ENCODE measurements around the gene ANK2.

ANK2 gene

GRCh38 chr4:113024388-113024787 is 25.1 kb upstream of the ANK2 start:
- H3K27ac ChIP-seq (ENCODE audit: low read length): no peak overlapping the region
- TF ChIP-seq EZH2 (IDR thresholded peaks at IDR 0.05; ENCODE audit: borderline replicate concordance, low read depth, low read length, severe bottlenecking): no peak
- H3K36me3 ChIP-seq (ENCODE audit: insufficient read depth, low read length): no peaks in the 10 kb centered on the region
- peaks cover 4% of the 10 kb centered on the region for H3K27me3 ChIP-seq (ENCODE audit: insufficient read depth, low read length, poor library complexity)
- H4K20me1 ChIP-seq (ENCODE audit: insufficient read depth, low read length): no peaks in the 10 kb centered on the region
- no peak overlapping the region for H3K4me3 ChIP-seq (ENCODE audit: low read depth in 1 of 2, low read length in 2 of 2)
- H3K79me2 ChIP-seq (ENCODE audit: insufficient read depth, low read length): no peaks in the 10 kb centered on the region
- no peaks in the 10 kb centered on the region for H3K9me3 ChIP-seq (ENCODE audit: insufficient read depth, low read length, severe bottlenecking)
- H2AFZ ChIP-seq (ENCODE audit: low read depth, low read length): no peak overlapping the region
- H3K4me2 ChIP-seq (ENCODE audit: insufficient read depth, low read length): no peak overlapping the region
- H3K9ac ChIP-seq (ENCODE audit: low read depth, low read length): no peak overlapping the region
- no peak for DNase-seq
- H3K4me1 ChIP-seq (ENCODE audit: insufficient read depth, low read length): no peaks in the 10 kb centered on the region
- no peak for ATAC-seq (ENCODE audit: insufficient read depth, low read depth)

GRCh38 chr4:113025416-113025815 is 24.0 kb upstream of the ANK2 start:
- no peak for ATAC-seq (ENCODE audit: insufficient read depth, low read depth)
- no peaks in the 10 kb centered on the region for H3K4me1 ChIP-seq (ENCODE audit: insufficient read depth, low read length)
- no peak overlapping the region for H3K4me2 ChIP-seq (ENCODE audit: insufficient read depth, low read length)
- H4K20me1 ChIP-seq (ENCODE audit: insufficient read depth, low read length): no peaks in the 10 kb centered on the region
- no peak for DNase-seq
- no peak overlapping the region for H3K9ac ChIP-seq (ENCODE audit: low read depth, low read length)
- no peak overlapping the region for H3K27ac ChIP-seq (ENCODE audit: low read length)
- no peaks in the 10 kb centered on the region for H3K9me3 ChIP-seq (ENCODE audit: insufficient read depth, low read length, severe bottlenecking)
- H3K79me2 ChIP-seq (ENCODE audit: insufficient read depth, low read length): no peaks in the 10 kb centered on the region
- H2AFZ ChIP-seq (ENCODE audit: low read depth, low read length): no peak overlapping the region
- H3K36me3 ChIP-seq (ENCODE audit: insufficient read depth, low read length): no peaks in the 10 kb centered on the region
- H3K4me3 ChIP-seq (ENCODE audit: low read depth in 1 of 2, low read length in 2 of 2): no peak overlapping the region
- no peak for TF ChIP-seq CTCF (IDR thresholded peaks at IDR 0.05; ENCODE audit: borderline replicate concordance, extremely low read depth, low read length, poor library complexity, severe bottlenecking)
- no peak for TF ChIP-seq EZH2 (IDR thresholded peaks at IDR 0.05; ENCODE audit: borderline replicate concordance, low read depth, low read length, severe bottlenecking)
- peaks cover 4% of the 10 kb centered on the region for H3K27me3 ChIP-seq (ENCODE audit: insufficient read depth, low read length, poor library complexity)

- no peak overlapping the region for H2AFZ ChIP-seq (ENCODE audit: low read depth, low read length)
Measured at GRCh38 chr4:113026556-113026955, 22.9 kb upstream of the ANK2 start.

GRCh38 chr4:113028074-113028473 is 21.4 kb upstream of the ANK2 start:
- no peak for TF ChIP-seq CTCF (IDR thresholded peaks at IDR 0.05; ENCODE audit: borderline replicate concordance, extremely low read depth, low read length, poor library complexity, severe bottlenecking)
- TF ChIP-seq EZH2 (IDR thresholded peaks at IDR 0.05; ENCODE audit: borderline replicate concordance, low read depth, low read length, severe bottlenecking): no peak
- Histone ChIP-seq H3K4me1 (ENCODE audit: insufficient read depth, low read length) (no peaks in the 10 kb centered on the region), H3K4me2 (ENCODE audit: insufficient read depth, low read length) (no peak overlapping the region), H3K79me2 (ENCODE audit: insufficient read depth, low read length) (no peaks in the 10 kb centered on the region), H3K27ac (ENCODE audit: low read length) (no peak overlapping the region), H3K4me3 (ENCODE audit: low read depth in 1 of 2, low read length in 2 of 2) (no peak overlapping the region), H3K27me3 (ENCODE audit: insufficient read depth, low read length, poor library complexity) (no peaks in the 10 kb centered on the region), H3K36me3 (ENCODE audit: insufficient read depth, low read length) (no peaks in the 10 kb centered on the region), H2AFZ (ENCODE audit: low read depth, low read length) (no peak overlapping the region), H3K9ac (ENCODE audit: low read depth, low read length) (no peak overlapping the region), H4K20me1 (ENCODE audit: insufficient read depth, low read length) (no peaks in the 10 kb centered on the region), H3K9me3 (ENCODE audit: insufficient read depth, low read length, severe bottlenecking) (no peaks in the 10 kb centered on the region)
- no peak for DNase-seq
- ATAC-seq (ENCODE audit: insufficient read depth, low read depth): no peak

More at GRCh38 chr4:113026556-113026955, 22.9 kb upstream of the ANK2 start:
- H3K4me2 ChIP-seq (ENCODE audit: insufficient read depth, low read length): no peak overlapping the region
- H3K9ac ChIP-seq (ENCODE audit: low read depth, low read length): no peak overlapping the region
- no peak for TF ChIP-seq EZH2 (IDR thresholded peaks at IDR 0.05; ENCODE audit: borderline replicate concordance, low read depth, low read length, severe bottlenecking)
- no peak for TF ChIP-seq CTCF (IDR thresholded peaks at IDR 0.05; ENCODE audit: borderline replicate concordance, extremely low read depth, low read length, poor library complexity, severe bottlenecking)
- no peaks in the 10 kb centered on the region for H4K20me1 ChIP-seq (ENCODE audit: insufficient read depth, low read length)
- no peak overlapping the region for H3K4me3 ChIP-seq (ENCODE audit: low read depth in 1 of 2, low read length in 2 of 2)
- H3K36me3 ChIP-seq (ENCODE audit: insufficient read depth, low read length): no peaks in the 10 kb centered on the region
- H3K79me2 ChIP-seq (ENCODE audit: insufficient read depth, low read length): no peaks in the 10 kb centered on the region
- H3K9me3 ChIP-seq (ENCODE audit: insufficient read depth, low read length, severe bottlenecking): no peaks in the 10 kb centered on the region
- H3K4me1 ChIP-seq (ENCODE audit: insufficient read depth, low read length): no peaks in the 10 kb centered on the region
- no peak overlapping the region for H3K27ac ChIP-seq (ENCODE audit: low read length)
- peaks cover 4% of the 10 kb centered on the region for H3K27me3 ChIP-seq (ENCODE audit: insufficient read depth, low read length, poor library complexity)
- no peak for DNase-seq
- no peak for ATAC-seq (ENCODE audit: insufficient read depth, low read depth)
